WERI-Rb-1 (cell line): ENCODE data around the gene FNIP2.

Experiments
- DNase-seq: peaks from one replicate; pipeline ENCODE4 v3.0.0-alpha.2; 2020
- H3K27ac ChIP-seq: fragments of 250-450 bp; sonication (Bioruptor Pico); 2 replicates; pipeline ENCODE4 v1.5.1; 2020; ENCODE audit warnings: mild to moderate bottlenecking, moderate library complexity
- H3K27me3 ChIP-seq: fragments of 250-450 bp; sonication (Bioruptor Pico); 2 replicates; pipeline ENCODE4 v1.5.1; 2021; ENCODE audit warnings: mild to moderate bottlenecking, low read depth, moderate library complexity; ENCODE audit not compliant: insufficient read depth, severe bottlenecking
- H3K36me3 ChIP-seq: fragments of 250-450 bp; sonication (Bioruptor Pico); 2 replicates; pipeline ENCODE4 v1.5.1; 2020; ENCODE audit warnings: mild to moderate bottlenecking, moderate library complexity
- H3K4me3 ChIP-seq: 2 replicates; pipeline ENCODE4 v1.5.1; 2011; ENCODE audit warnings: low read depth, mild to moderate bottlenecking, control low read depth, low read length
- H3K9me3 ChIP-seq: fragments of 250-450 bp; sonication (Bioruptor Pico); 2 replicates; pipeline ENCODE4 v1.5.1; 2021; ENCODE audit warnings: mild to moderate bottlenecking, moderate library complexity; ENCODE audit not compliant: severe bottlenecking
- CTCF ChIP-seq: IDR thresholded peaks from 2 replicates; pipeline ENCODE4 v1.5.1; 2011; ENCODE audit warnings: low read depth, mild to moderate bottlenecking, control low read depth, inconsistent platforms, low read length

FNIP2 gene

DNA sequence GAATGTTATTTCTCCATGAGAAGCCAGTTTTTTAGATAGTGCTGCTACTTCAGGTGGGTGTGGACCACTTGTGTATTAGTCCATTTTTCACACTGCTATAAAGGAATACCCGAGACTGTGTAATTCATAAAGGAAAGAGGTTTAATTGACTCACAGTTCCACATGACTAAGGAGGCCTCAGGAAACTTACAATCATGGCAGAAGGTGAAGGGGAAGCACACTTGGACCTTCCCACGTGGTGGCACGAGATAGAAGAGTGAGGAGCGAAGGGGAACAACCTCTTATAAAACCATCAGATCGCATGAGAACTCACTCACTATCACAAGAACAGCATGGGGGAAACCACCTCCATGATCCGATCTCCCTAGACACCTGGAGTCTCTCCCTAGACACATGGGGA is 42.2 kb upstream of the FNIP2 start:
- DNase-seq: peak; percentile 49
- peak overlapping the region; percentile 34; the same call in 1 of the 2 replicates for H3K27ac ChIP-seq
- H3K9me3 ChIP-seq: no peaks in the 10 kb centered on the region
- H3K36me3 ChIP-seq: peaks cover 3% of the 10 kb centered on the region
- no peak for TF ChIP-seq CTCF
- no peak overlapping the region for H3K4me3 ChIP-seq
- no peaks in the 10 kb centered on the region for H3K27me3 ChIP-seq

- no peaks in the 10 kb centered on the region for H3K36me3 ChIP-seq
Measured at GRCh38 chr4:158728236-158728635, 40.6 kb upstream of the FNIP2 start.

GRCh38 chr4:158729716-158730559 is 38.9 kb upstream of the FNIP2 start:
- Histone ChIP-seq H3K27me3 (no peaks in the 10 kb centered on the region), H3K4me3 (no peak overlapping the region), H3K9me3 (no peaks in the 10 kb centered on the region), H3K27ac (no peak overlapping the region), H3K36me3 (no peaks in the 10 kb centered on the region)
- DNase-seq: peak; percentile 80
- TF ChIP-seq CTCF: peak; percentile 95

More at GRCh38 chr4:158728236-158728635, 40.6 kb upstream of the FNIP2 start:
- no peak for DNase-seq
- Histone ChIP-seq H3K9me3 (no peaks in the 10 kb centered on the region), H3K27me3 (no peaks in the 10 kb centered on the region), H3K4me3 (no peak overlapping the region), H3K27ac (no peak overlapping the region)
- no peak for TF ChIP-seq CTCF

DNA sequence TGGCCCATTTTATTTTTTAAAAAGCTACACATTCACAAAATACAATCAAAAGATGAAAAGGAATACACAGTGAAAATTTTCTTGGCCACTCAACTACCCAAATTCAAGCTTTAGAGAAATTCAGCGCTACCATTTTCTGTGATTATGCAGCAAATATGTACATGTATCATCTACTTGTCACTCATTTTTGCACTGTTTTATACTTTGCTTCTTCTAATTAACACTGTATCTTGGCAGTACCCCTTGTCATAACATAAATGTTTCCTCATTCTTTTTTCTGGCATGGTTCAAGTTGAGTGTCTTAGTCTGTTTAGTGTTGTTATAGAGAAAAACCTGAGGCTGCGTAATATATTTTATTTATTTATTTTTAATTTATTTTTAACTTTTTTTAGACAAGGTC is 30.0 kb upstream of the FNIP2 start:
- no peak for DNase-seq
- TF ChIP-seq CTCF: no peak
- Histone ChIP-seq H3K27me3 (no peaks in the 10 kb centered on the region), H3K9me3 (no peaks in the 10 kb centered on the region), H3K36me3 (no peaks in the 10 kb centered on the region), H3K4me3 (no peak overlapping the region), H3K27ac (no peak overlapping the region)

DNA sequence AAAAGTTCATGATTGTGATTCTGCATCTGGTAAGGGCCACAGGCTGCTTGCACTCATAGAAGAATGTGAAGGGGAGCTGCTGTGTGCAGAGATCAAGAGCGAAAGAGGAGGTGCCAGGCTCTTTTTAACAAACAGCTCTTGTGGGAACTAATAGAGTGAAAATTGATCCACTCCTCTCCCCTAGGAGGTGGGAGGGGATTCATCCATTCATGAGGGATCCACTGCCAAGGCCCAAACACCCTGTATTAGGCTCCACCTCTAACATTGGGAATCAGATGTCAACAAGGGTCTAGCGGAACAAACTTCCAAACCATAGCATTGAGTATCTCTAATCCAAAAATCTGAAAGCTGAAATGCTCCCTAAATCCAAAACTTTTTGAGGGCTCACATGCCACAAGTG is 29.2 kb upstream of the FNIP2 start:
- no peaks in the 10 kb centered on the region for H3K9me3 ChIP-seq
- no peak overlapping the region for H3K27ac ChIP-seq
- no peak overlapping the region for H3K4me3 ChIP-seq
- DNase-seq: no peak
- H3K27me3 ChIP-seq: no peaks in the 10 kb centered on the region
- no peak for TF ChIP-seq CTCF
- no peaks in the 10 kb centered on the region for H3K36me3 ChIP-seq
